Amygdala (tissue), 56 donors: ENCODE results near the gene GALNT17.
A peak's percentile ranks its signal among the peaks of the same experiment; 100 is the strongest.

Experiments
- DNase-seq, 56 donors: peaks; one replicate each; lab custom pipeline; 2025; lab: John Stamatoyannopoulos, UW

Gene GALNT17

GRCh38 chr7:71272509-71273490 is 140.9 kb downstream of the GALNT17 start:
- DNase-seq, result no peak

- no peak for DNase-seq
These were observed 146.3 kb downstream of the GALNT17 start for GRCh38 chr7:71278257-71278656.

- no peak for DNase-seq
These were observed 149.3 kb downstream of the GALNT17 start for GRCh38 chr7:71281261-71281660.

GRCh38 chr7:71283802-71284201 is 151.9 kb downstream of the GALNT17 start:
- no peak for DNase-seq

GRCh38 chr7:71285571-71286145 is 153.7 kb downstream of the GALNT17 start:
- DNase-seq, result no peak

GRCh38 chr7:71286336-71286735 is 154.4 kb downstream of the GALNT17 start:
- peak in 5 of 56 donors; percentile 3 to 10 (median 4) for DNase-seq

GRCh38 chr7:71286924-71287323 is 155.0 kb downstream of the GALNT17 start:
- DNase-seq, result no peak

GRCh38 chr7:71290452-71290851 is 158.5 kb downstream of the GALNT17 start:
- peak in 5 of 56 donors; percentile 2 to 14 (median 4) for DNase-seq

GRCh38 chr7:71298378-71298777 is 166.4 kb downstream of the GALNT17 start:
- DNase-seq, result no peak

GRCh38 chr7:71300086-71300485 is 168.1 kb downstream of the GALNT17 start:
- DNase-seq, result no peak

GRCh38 chr7:71300603-71301002 is 168.7 kb downstream of the GALNT17 start:
- no peak for DNase-seq

- DNase-seq, result no peak
These were observed 169.2 kb downstream of the GALNT17 start for GRCh38 chr7:71301167-71301566.

GRCh38 chr7:71303566-71303965 is 171.6 kb downstream of the GALNT17 start:
- peak in 2 of 56 donors; percentile 6 to 10 for DNase-seq

- peak in 18 of 56 donors; percentile 6 to 64 (median 21) for DNase-seq
These were observed 176.2 kb downstream of the GALNT17 start for GRCh38 chr7:71308096-71308495.

- peak in 12 of 56 donors; percentile 2 to 51 (median 17) for DNase-seq
These were observed 179.6 kb downstream of the GALNT17 start for GRCh38 chr7:71311576-71311975.

- DNase-seq, result no peak
These were observed 181.0 kb downstream of the GALNT17 start for GRCh38 chr7:71312755-71313490.

- no peak for DNase-seq
These were observed 181.6 kb downstream of the GALNT17 start for GRCh38 chr7:71313553-71313952.

- DNase-seq, result no peak
These were observed 189.0 kb downstream of the GALNT17 start for GRCh38 chr7:71320916-71321315.

- DNase-seq, result no peak
These were observed 190.3 kb downstream of the GALNT17 start for GRCh38 chr7:71322201-71322600.

- no peak for DNase-seq
These were observed 191.8 kb downstream of the GALNT17 start for GRCh38 chr7:71323726-71324125.

- DNase-seq, result no peak
These were observed 193.2 kb downstream of the GALNT17 start for GRCh38 chr7:71325151-71325550.
